Measurements from ENCODE around the gene PNCK. TPM values are rescaled to one million over a fixed set of nuclear protein-coding genes. Genes with fewer than 3 reads are reported as not detected.
A peak's percentile ranks its signal among the peaks of the same experiment; 100 is the strongest.

The PNCK gene
- total and polyA plus RNA-seq, 2 of the 13 experiments (the other 11 are each of a cell fraction or from before 2014, with no cell fraction given) = 33.1 TPM; not detected in 1

DNA sequence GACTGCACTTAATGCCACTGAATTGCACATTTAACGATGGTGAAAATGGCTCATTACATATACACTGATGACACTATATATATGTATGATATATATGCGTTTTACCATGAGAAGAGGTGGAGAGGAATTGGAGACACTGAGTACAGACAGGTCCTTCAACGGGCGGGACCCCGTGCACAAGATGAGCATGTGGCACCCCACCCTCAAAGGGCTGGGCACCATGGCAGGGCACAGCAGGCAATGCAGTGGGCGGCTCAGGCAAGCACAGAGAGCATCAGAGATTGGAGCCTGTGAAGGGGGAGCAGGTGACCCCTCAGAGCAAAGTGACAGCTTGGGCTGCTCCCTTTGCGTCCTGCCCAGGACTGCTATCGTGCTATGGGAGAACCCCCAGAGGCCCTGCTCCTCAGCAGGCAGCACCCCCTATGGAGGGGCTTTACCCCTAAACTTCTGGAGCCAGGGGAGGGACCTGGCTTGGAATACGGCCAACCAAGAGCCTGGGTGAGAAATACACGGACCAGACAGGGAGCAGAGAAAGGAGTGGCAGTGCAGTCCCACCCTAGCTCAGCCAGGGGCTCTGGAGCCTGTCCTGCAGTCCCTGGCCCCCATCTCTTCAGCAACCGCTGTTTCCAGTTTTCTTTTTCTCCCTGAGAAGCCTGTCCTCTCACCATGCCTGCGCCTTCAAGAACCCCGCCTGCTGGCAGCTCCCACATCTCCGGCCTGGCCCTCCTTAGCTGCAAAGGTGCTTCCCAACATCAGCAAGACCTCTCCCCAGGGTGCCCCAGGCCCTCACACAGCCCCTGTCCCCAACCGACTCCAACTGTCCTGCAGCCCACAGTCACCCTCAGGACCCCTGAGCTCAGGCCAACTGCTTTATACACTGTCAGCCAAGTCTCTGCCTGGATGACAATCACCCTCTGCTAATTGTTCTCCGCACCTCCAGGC is 24.6 kb upstream of the PNCK start:
- H3K36me3 ChIP-seq (replicated peaks in 1 of 2; ENCODE audit: control insufficient read depth in 1 of 2, insufficient read depth in 2 of 2, low read length in 2 of 2) = peaks cover 2 to 4% of the 10 kb centered on the region in 2 experiments; a peak in 1 of 5 replicates
- no TSS peak for BruUV-seq (replicated peaks)
- H3K27me3 ChIP-seq (ENCODE audit: control insufficient read depth in 1 of 2, insufficient read depth in 2 of 2, low read length in 2 of 2) = no peaks in the 10 kb centered on the region
- no peak overlapping the region for H3K4me2 ChIP-seq (ENCODE audit: low read depth, low read length)
- ChIA-PET CTCF (ENCODE audit: low intra/inter-chr PET ratio, low total read pairs) (no interaction called here), POLR2A (interaction anchor here (1.0 to 1.6 kb wide), 2 partner anchors 11 to 30 kb away, joined by 4 to 8 read pairs; partner anchors contain the start of gene SLC6A8)
- ATAC-seq = peak; percentile 2; the same call in 1 of the 3 replicates
- peaks cover 14% of the 10 kb centered on the region for H3K4me1 ChIP-seq (ENCODE audit: insufficient read depth, low read length)
- peak; percentile 95 for TF ChIP-seq AGO1 (IDR thresholded peaks at IDR 0.05; ENCODE audit: low read depth, low read length, poor library complexity, severe bottlenecking)
- peak; percentile 48 for TF ChIP-seq RBFOX2 (IDR thresholded peaks at IDR 0.05; ENCODE audit: low read depth, low read length)
- 0 out of 2 replicates have a peak, but pooled peaks have one; percentile 35 for TF ChIP-seq SIN3A (IDR thresholded peaks at IDR 0.05; ENCODE audit: borderline replicate concordance, low read depth, low read length)
- no peak for TF ChIP-seq RXRA (CRISPR knock-in tag; IDR thresholded peaks at IDR 0.05)
- no peak for TF ChIP-seq BRCA1 (CRISPR knock-in tag; IDR thresholded peaks at IDR 0.05)
- TF ChIP-seq ZNF326 (CRISPR knock-in tag; IDR thresholded peaks at IDR 0.05; ENCODE audit: borderline replicate concordance) = peak; percentile 57; the same call in 1 of the 2 replicates
- TF ChIP-seq HNRNPL (IDR thresholded peaks at IDR 0.05; ENCODE audit: low read depth, low read length) = 0 out of 2 replicates have a peak, but pooled peaks have one; percentile 52
- TF ChIP-seq POLR2AphosphoS5 (IDR thresholded peaks at IDR 0.05; ENCODE audit: low read depth, low read length) = peak; percentile 17; the same call in 1 of the 2 replicates
- no peaks in the 10 kb centered on the region for H3K9me3 ChIP-seq (ENCODE audit: low read length)
- H3K9ac ChIP-seq (ENCODE audit: insufficient read depth, low read depth, low read length) = no peak overlapping the region
- H3K27ac ChIP-seq (ENCODE audit: extremely low read length, insufficient read depth, low read length) = no peak overlapping the region
- in situ Hi-C loops (cut with HindIII; ENCODE audit: extremely low pct_ligation_motif_present, low pct_unique_long_range_greater_than_20kb) (no loop called here), intact Hi-C loops (cut with micrococcal nuclease; ENCODE audit: unreplicated experiment) (no loop called here)
- 0 out of 2 replicates have a peak, but pooled peaks cover 4% of the 10 kb centered on the region for H4K20me1 ChIP-seq (ENCODE audit: insufficient read depth, low read length)
- no peaks in the 10 kb centered on the region for H3K79me2 ChIP-seq (ENCODE audit: insufficient read depth, low read length)
- DNase-seq (ENCODE audit: low spot score) = no peak
- no peak overlapping the region for H3K4me3 ChIP-seq (replicated peaks in 1 of 3; ENCODE audit: insufficient read depth in 1 of 3, low read depth in 2 of 3, low read length in 3 of 3)
- WGBS (ENCODE audit: low lambda C conversion rate) = 95% methylated on average over 6 of the region's 16 CpGs
- H2AFZ ChIP-seq (ENCODE audit: low read length) = no peak overlapping the region
- FAIRE-seq = no peak

All from HepG2 (cell line).